Liver (tissue), 9 donors: Measurements from ENCODE around the gene MTO1. TPM values are rescaled to one million over a fixed set of nuclear protein-coding genes. Genes with fewer than 3 reads are reported as not detected.

Experiments
- DNase-seq: peaks from one replicate; pipeline ENCODE4 v3.0.0-alpha.2; 2017; ENCODE audit warnings: low spot score
- H3K27ac ChIP-seq, 2 donors: one replicate each; pipeline ENCODE4 v1.7.0; 2013; ENCODE audit warnings: inconsistent platforms in 2 of 2, low read length in 2 of 2, control low read depth in 1 of 2, low read depth in 1 of 2, mild to moderate bottlenecking in 1 of 2
- H3K27me3 ChIP-seq, 4 donors: one replicate each; pipeline versions ENCODE4 v1.6.1 to v1.7.0; 2013; ENCODE audit warnings: low read length in 3 of 4, inconsistent platforms in 1 of 4, mild to moderate bottlenecking in 1 of 4, moderate library complexity in 1 of 4; ENCODE audit not compliant: control insufficient read depth in 4 of 4, insufficient read depth in 4 of 4
- H3K36me3 ChIP-seq, 4 donors: one replicate each; pipeline versions ENCODE4 v1.6.1 to v1.7.0; 2013; ENCODE audit warnings: low read length in 3 of 4, mild to moderate bottlenecking in 3 of 4, low read depth in 1 of 4, moderate library complexity in 1 of 4; ENCODE audit not compliant: control insufficient read depth in 4 of 4, insufficient read depth in 3 of 4
- H3K4me1 ChIP-seq, 4 donors: one replicate each; pipeline versions ENCODE4 v1.6.1 to v1.7.0; 2013; ENCODE audit warnings: low read length in 3 of 4, mild to moderate bottlenecking in 3 of 4, moderate library complexity in 1 of 4; ENCODE audit not compliant: control insufficient read depth in 4 of 4, insufficient read depth in 4 of 4
- H3K4me3 ChIP-seq, 3 donors: one replicate each; pipeline versions ENCODE4 v1.6.1 to v1.7.0; 2013; ENCODE audit warnings: low read length in 3 of 3, control low read depth in 1 of 3, low read depth in 1 of 3, mild to moderate bottlenecking in 1 of 3
- H3K9ac ChIP-seq, 2 donors: one replicate each; pipeline ENCODE4 v1.7.0; 2013; ENCODE audit warnings: low read length in 2 of 2, mild to moderate bottlenecking in 2 of 2, moderate library complexity in 2 of 2, control low read depth in 1 of 2, low read depth in 1 of 2
- H3K9me3 ChIP-seq, 4 donors: one replicate each; pipeline versions ENCODE4 v1.6.1 to v1.7.0; 2013; ENCODE audit warnings: low read length in 3 of 4; ENCODE audit not compliant: control insufficient read depth in 4 of 4
- ATF3 ChIP-seq: IDR thresholded peaks from 2 replicates; pipeline ENCODE4 v1.6.1; 2016; ENCODE audit warnings: antibody characterized with exemption
- CTCF ChIP-seq: fragments of 150-350 bp; IDR thresholded peaks from 2 replicates; pipeline ENCODE4 v1.5.1; 2017; ENCODE audit warnings: improper control_type of control experiment, low read depth, low read length; ENCODE audit not compliant: missing input control
- EGR1 ChIP-seq, 2 donors: IDR thresholded peaks; 2 replicates each; pipeline ENCODE4 v1.6.1; 2016 to 2018; ENCODE audit warnings: antibody characterized with exemption in 2 of 2, low read depth in 2 of 2
- FOXA1 ChIP-seq: IDR thresholded peaks from 2 replicates; pipeline ENCODE4 v1.6.1; 2016; ENCODE audit warnings: antibody characterized with exemption
- FOXA2 ChIP-seq: IDR thresholded peaks from 2 replicates; pipeline ENCODE4 v1.6.1; 2016; ENCODE audit warnings: antibody characterized with exemption
- GABPA ChIP-seq, 2 donors: IDR thresholded peaks in 1 of 2; conservative IDR thresholded peaks in 1 of 2; 2 replicates each; pipeline ENCODE4 v1.6.1; 2016; ENCODE audit warnings: antibody characterized with exemption in 2 of 2, mild to moderate bottlenecking in 1 of 2, moderate library complexity in 1 of 2
- HNF4A ChIP-seq, 2 donors: conservative IDR thresholded peaks; 2 replicates each; pipeline ENCODE4 v1.6.1; 2016; ENCODE audit warnings: antibody characterized with exemption in 2 of 2, mild to moderate bottlenecking in 2 of 2
- HNF4G ChIP-seq: IDR thresholded peaks from 2 replicates; pipeline ENCODE4 v1.6.1; 2016; ENCODE audit warnings: antibody characterized with exemption
- JUND ChIP-seq, 2 donors: IDR thresholded peaks; 2 replicates each; pipeline ENCODE4 v1.6.1; 2016; ENCODE audit warnings: antibody characterized with exemption in 2 of 2
- MAX ChIP-seq: IDR thresholded peaks from 2 replicates; pipeline ENCODE4 v1.6.1; 2016; ENCODE audit warnings: antibody characterized with exemption
- NR2F2 ChIP-seq: IDR thresholded peaks from 2 replicates; pipeline ENCODE4 v1.6.1; 2016; ENCODE audit warnings: antibody characterized with exemption
- RAD21 ChIP-seq, 2 donors: IDR thresholded peaks; 2 replicates each; pipeline ENCODE4 v1.6.1; 2016; ENCODE audit warnings: antibody characterized with exemption in 2 of 2, mild to moderate bottlenecking in 2 of 2
- REST ChIP-seq: IDR thresholded peaks from 2 replicates; pipeline ENCODE4 v1.6.1; 2016; ENCODE audit warnings: antibody characterized with exemption, mild to moderate bottlenecking
- RXRA ChIP-seq, 2 donors: IDR thresholded peaks; 2 replicates each; pipeline ENCODE4 v1.6.1; 2017 to 2018; ENCODE audit warnings: antibody characterized with exemption in 2 of 2, mild to moderate bottlenecking in 1 of 2
- SP1 ChIP-seq: IDR thresholded peaks from 2 replicates; pipeline ENCODE4 v1.6.1; 2018; ENCODE audit warnings: antibody characterized with exemption, mild to moderate bottlenecking
- TAF1 ChIP-seq: conservative IDR thresholded peaks from 2 replicates; pipeline ENCODE4 v1.6.1; 2016; ENCODE audit warnings: antibody characterized with exemption, mild to moderate bottlenecking
- YY1 ChIP-seq: IDR thresholded peaks from 2 replicates; pipeline ENCODE4 v1.6.1; 2016; ENCODE audit warnings: antibody characterized with exemption, mild to moderate bottlenecking
- ZBTB33 ChIP-seq: IDR thresholded peaks from 2 replicates; pipeline ENCODE4 v1.6.1; 2016; ENCODE audit warnings: antibody characterized with exemption
- WGBS: extraction: QIAGEN DNeasy Blood & Tissue Kit; methylation state at CpG from one replicate; pipeline ENCODE4 v1.1.7; 2013; 5-methylcytosine and 5-hydroxymethylcytosine counted together
- polyA plus RNA-seq, 2 donors: library from polyadenylated mRNA; stranded (reverse) in 1 of 2; unstranded in 1 of 2; fragments of 200-250 nt in 1 of 2; fragments of >200 nt in 1 of 2; fragmentation: Nextera tagmentation in 1 of 2; extraction: Ambion mirVana in 1 of 2; gene quantifications; one replicate each; pipeline versions ENCODE4 v1.2.1 to v1.2.3, GENCODE V29; 2013 to 2015
- total RNA-seq, 2 donors: library from RNA; depleted of rRNA; stranded (reverse); fragments of >200 nt; gene quantifications; one replicate each; pipeline ENCODE4 v1.2.3, GENCODE V29; 2014
- donor health status: healthy.
- donor health status: healthy.
- donor health status: healthy.
- donor health status: healthy.
- donor health status: healthy.

Gene MTO1
- total and polyA plus RNA-seq, 4 donors = 12.9 to 64.4 (median 20.6) TPM

GRCh38 chr6:73484438-73484837 is 22.9 kb downstream of the MTO1 start:
- H3K4me1 ChIP-seq = peaks cover 0 to 4% (median 0%) of the 10 kb centered on the region in 4 donors
- peaks cover 22 to 71% (median 62%) of the 10 kb centered on the region in 4 donors for H3K36me3 ChIP-seq
- DNase-seq = no peak
- WGBS = 91% methylated on average over 2 of the region's 2 CpGs
- H3K9me3 ChIP-seq = no peaks in the 10 kb centered on the region
- H3K9ac ChIP-seq = no peak overlapping the region
- no peak for TF ChIP-seq YY1
- TF ChIP-seq CTCF = no peak
- no peak for TF ChIP-seq ATF3
- TF ChIP-seq ZBTB33 = no peak
- no peak for TF ChIP-seq RAD21 (IDR thresholded peaks at IDR 0.05)
- TF ChIP-seq RXRA (IDR thresholded peaks at IDR 0.05) = no peak
- no peak for TF ChIP-seq GABPA (IDR thresholded peaks at IDR 0.05 in 1 of 2, conservative IDR thresholded peaks at IDR 0.05 in 1 of 2)
- no peak for TF ChIP-seq FOXA1
- no peak for TF ChIP-seq FOXA2
- no peak for TF ChIP-seq SP1
- H3K27me3 ChIP-seq = no peaks in the 10 kb centered on the region
- no peak overlapping the region for H3K27ac ChIP-seq
- no peak overlapping the region for H3K4me3 ChIP-seq

GRCh38 chr6:73487473-73487872 is 25.9 kb downstream of the MTO1 start:
- no peak for TF ChIP-seq RXRA (IDR thresholded peaks at IDR 0.05)
- no peak for TF ChIP-seq MAX
- no peak for TF ChIP-seq JUND (IDR thresholded peaks at IDR 0.05)
- no peak for TF ChIP-seq RAD21 (IDR thresholded peaks at IDR 0.05)
- TF ChIP-seq HNF4G = no peak
- TF ChIP-seq TAF1 = no peak
- no peak for TF ChIP-seq HNF4A (conservative IDR thresholded peaks at IDR 0.05)
- TF ChIP-seq ATF3 = no peak
- no peak for TF ChIP-seq ZBTB33
- no peak for TF ChIP-seq FOXA1
- TF ChIP-seq SP1 = no peak
- no peak for TF ChIP-seq CTCF
- no peak for TF ChIP-seq FOXA2
- TF ChIP-seq EGR1 (IDR thresholded peaks at IDR 0.05; ENCODE audit: low read depth in 2 of 2) = no peak
- TF ChIP-seq GABPA (IDR thresholded peaks at IDR 0.05 in 1 of 2, conservative IDR thresholded peaks at IDR 0.05 in 1 of 2) = no peak
- TF ChIP-seq YY1 = no peak
- TF ChIP-seq NR2F2 = no peak
- TF ChIP-seq REST = no peak
- 68% methylated on average over 7 of the region's 7 CpGs for WGBS
- Histone ChIP-seq H3K27me3 (no peaks in the 10 kb centered on the region), H3K9ac (no peak overlapping the region), H3K4me1 (peaks cover 0 to 4% (median 0%) of the 10 kb centered on the region in 4 donors), H3K36me3 (peaks cover 17 to 59% (median 51%) of the 10 kb centered on the region in 4 donors), H3K27ac (no peak overlapping the region), H3K4me3 (no peak overlapping the region), H3K9me3 (no peaks in the 10 kb centered on the region)
- DNase-seq = no peak
